ENCODE measurements around the gene NRXN3. TPM values are rescaled to one million over a fixed set of nuclear protein-coding genes. Genes with fewer than 3 reads are reported as not detected.

Gene NRXN3
- total and polyA plus RNA-seq, 2 of the 13 experiments (the other 11 are each of a cell fraction or from before 2014, with no cell fraction given): 0.03 TPM; not detected in 1

GRCh38 chr14:79021766-79022165, 851.6 kb downstream of the NRXN3 start (continued):
- TF ChIP-seq ZBTB25 (CRISPR knock-in tag; IDR thresholded peaks at IDR 0.05): no peak

DNA sequence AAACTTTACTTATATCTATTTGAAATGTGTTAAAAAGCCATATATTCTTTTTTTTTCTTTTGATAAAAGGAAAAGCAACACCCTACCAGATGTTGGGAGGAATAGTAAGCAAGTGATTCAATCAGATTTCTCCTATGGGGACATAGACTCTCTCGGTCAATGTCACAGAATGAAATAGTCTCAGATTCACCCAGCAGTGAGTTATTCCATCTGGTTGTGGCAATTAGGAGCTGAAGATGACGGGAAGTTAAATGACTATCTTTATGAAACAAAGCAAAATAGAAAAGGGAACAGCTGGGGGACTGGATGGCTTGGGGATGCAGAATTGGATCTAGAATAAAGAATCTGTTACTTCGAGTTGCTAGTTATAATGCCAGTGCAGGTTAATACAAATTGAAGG, 857.0 kb downstream of the NRXN3 start:
- no peaks in the 10 kb centered on the region for H3K79me2 ChIP-seq (ENCODE audit: insufficient read depth, low read length)
- BruUV-seq (replicated peaks): no TSS peak
- no peaks in the 10 kb centered on the region for H3K36me3 ChIP-seq (replicated peaks in 1 of 2; ENCODE audit: control insufficient read depth in 1 of 2, insufficient read depth in 2 of 2, low read length in 2 of 2)
- 2% methylated on average over 3 of the region's 3 CpGs for WGBS (ENCODE audit: low lambda C conversion rate)
- H3K27me3 ChIP-seq (ENCODE audit: control insufficient read depth in 1 of 2, insufficient read depth in 2 of 2, low read length in 2 of 2): no peaks in the 10 kb centered on the region
- H3K9ac ChIP-seq (ENCODE audit: insufficient read depth, low read depth, low read length): no peak overlapping the region
- in situ Hi-C loops (cut with HindIII; ENCODE audit: extremely low pct_ligation_motif_present, low pct_unique_long_range_greater_than_20kb): no loop called here
- DNase-seq (ENCODE audit: low spot score): no peak
- TF ChIP-seq HES4 (CRISPR knock-in tag; IDR thresholded peaks at IDR 0.05; ENCODE audit: borderline replicate concordance) (no peak), ZNF12 (CRISPR knock-in tag; IDR thresholded peaks at IDR 0.05) (no peak), ZNF282 (IDR thresholded peaks at IDR 0.05; ENCODE audit: partially characterized antibody) (no peak), ZNF782 (CRISPR knock-in tag; IDR thresholded peaks at IDR 0.05; ENCODE audit: borderline replicate concordance) (no peak), ZNF790 (CRISPR knock-in tag; IDR thresholded peaks at IDR 0.05; ENCODE audit: borderline replicate concordance) (no peak), GATA4 (IDR thresholded peaks at IDR 0.05; ENCODE audit: borderline replicate concordance, low read depth) (no peak), SALL2 (CRISPR knock-in tag; IDR thresholded peaks at IDR 0.05) (no peak), THRA (CRISPR knock-in tag; IDR thresholded peaks at IDR 0.05; ENCODE audit: borderline replicate concordance) (no peak), FOXC1 (CRISPR knock-in tag; IDR thresholded peaks at IDR 0.05; ENCODE audit: borderline replicate concordance) (no peak), FOSL1 (CRISPR knock-in tag; IDR thresholded peaks at IDR 0.05; ENCODE audit: borderline replicate concordance) (no peak)
- TF ChIP-seq, protein P1, sequence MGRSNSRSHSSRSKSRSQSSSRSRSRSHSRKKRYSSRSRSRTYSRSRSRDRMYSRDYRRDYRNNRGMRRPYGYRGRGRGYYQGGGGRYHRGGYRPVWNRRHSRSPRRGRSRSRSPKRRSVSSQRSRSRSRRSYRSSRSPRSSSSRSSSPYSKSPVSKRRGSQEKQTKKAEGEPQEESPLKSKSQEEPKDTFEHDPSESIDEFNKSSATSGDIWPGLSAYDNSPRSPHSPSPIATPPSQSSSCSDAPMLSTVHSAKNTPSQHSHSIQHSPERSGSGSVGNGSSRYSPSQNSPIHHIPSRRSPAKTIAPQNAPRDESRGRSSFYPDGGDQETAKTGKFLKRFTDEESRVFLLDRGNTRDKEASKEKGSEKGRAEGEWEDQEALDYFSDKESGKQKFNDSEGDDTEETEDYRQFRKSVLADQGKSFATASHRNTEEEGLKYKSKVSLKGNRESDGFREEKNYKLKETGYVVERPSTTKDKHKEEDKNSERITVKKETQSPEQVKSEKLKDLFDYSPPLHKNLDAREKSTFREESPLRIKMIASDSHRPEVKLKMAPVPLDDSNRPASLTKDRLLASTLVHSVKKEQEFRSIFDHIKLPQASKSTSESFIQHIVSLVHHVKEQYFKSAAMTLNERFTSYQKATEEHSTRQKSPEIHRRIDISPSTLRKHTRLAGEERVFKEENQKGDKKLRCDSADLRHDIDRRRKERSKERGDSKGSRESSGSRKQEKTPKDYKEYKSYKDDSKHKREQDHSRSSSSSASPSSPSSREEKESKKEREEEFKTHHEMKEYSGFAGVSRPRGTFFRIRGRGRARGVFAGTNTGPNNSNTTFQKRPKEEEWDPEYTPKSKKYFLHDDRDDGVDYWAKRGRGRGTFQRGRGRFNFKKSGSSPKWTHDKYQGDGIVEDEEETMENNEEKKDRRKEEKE (IDR thresholded peaks at IDR 0.05): no peak
- intact Hi-C loops (cut with micrococcal nuclease; ENCODE audit: unreplicated experiment): no loop called here
- POLR2A ChIA-PET: no interaction called here
- no peaks in the 10 kb centered on the region for H3K4me1 ChIP-seq (ENCODE audit: insufficient read depth, low read length)
- no peak overlapping the region for H3K4me2 ChIP-seq (ENCODE audit: low read depth, low read length)
- CTCF ChIA-PET (ENCODE audit: low intra/inter-chr PET ratio, low total read pairs): no interaction called here
- H3K4me3 ChIP-seq (replicated peaks in 1 of 3; ENCODE audit: insufficient read depth in 1 of 3, low read depth in 2 of 3, low read length in 3 of 3): no peak overlapping the region
- no peak for ATAC-seq
- no peak overlapping the region for H2AFZ ChIP-seq (ENCODE audit: low read length)
- H4K20me1 ChIP-seq (ENCODE audit: insufficient read depth, low read length): no peaks in the 10 kb centered on the region
- H3K9me3 ChIP-seq (ENCODE audit: low read length): peaks cover 45% of the 10 kb centered on the region
- H3K27ac ChIP-seq (ENCODE audit: extremely low read length, insufficient read depth, low read length): no peak overlapping the region
- FAIRE-seq: no peak

Data from HepG2 (cell line).